Subcutaneous abdominal adipose tissue (tissue), 5 donors: Measurements from ENCODE around the gene CETN2.
"Not testable (repeated sequence)": the region's sequence is repeated elsewhere in the genome, so short reads cannot be mapped to it uniquely, and the experiment has no call there.

Experiments
- H3K27ac ChIP-seq: one replicate; pipeline ENCODE4 v1.7.0; 2013; ENCODE audit warnings: low read depth, mild to moderate bottlenecking, inconsistent platforms, low read length, moderate library complexity
- H3K27me3 ChIP-seq, 5 donors: one replicate each; pipeline ENCODE4 v1.7.0; 2013; ENCODE audit warnings: low read length in 5 of 5, inconsistent platforms in 1 of 5; ENCODE audit not compliant: control insufficient read depth in 5 of 5, insufficient read depth in 4 of 5
- H3K36me3 ChIP-seq, 5 donors: one replicate each; pipeline ENCODE4 v1.7.0; 2013; ENCODE audit warnings: low read length in 5 of 5; ENCODE audit not compliant: control insufficient read depth in 5 of 5, insufficient read depth in 5 of 5
- H3K4me1 ChIP-seq, 5 donors: one replicate each; pipeline ENCODE4 v1.7.0; 2013; ENCODE audit warnings: low read length in 5 of 5, mild to moderate bottlenecking in 3 of 5, moderate library complexity in 1 of 5; ENCODE audit not compliant: control insufficient read depth in 5 of 5, insufficient read depth in 5 of 5
- H3K4me3 ChIP-seq, 5 donors: one replicate each; pipeline ENCODE4 v1.7.0; 2013; ENCODE audit warnings: low read length in 5 of 5, low read depth in 1 of 5
- H3K9ac ChIP-seq, 5 donors: one replicate each; pipeline ENCODE4 v1.7.0; 2013; ENCODE audit warnings: low read length in 5 of 5, mild to moderate bottlenecking in 4 of 5, moderate library complexity in 3 of 5
- H3K9me3 ChIP-seq, 5 donors: one replicate each; pipeline ENCODE4 v1.7.0; 2013; ENCODE audit warnings: low read length in 5 of 5; ENCODE audit not compliant: control insufficient read depth in 5 of 5
- donor health status: healthy.
- donor health status: healthy.
- donor health status: healthy.
- donor health status: healthy.
- donor health status: healthy.

Gene CETN2

GRCh38 chrX:152819732-152820131 is 10.8 kb downstream of the CETN2 start:
- no peaks in the 10 kb centered on the region for H3K9me3 ChIP-seq
- H3K36me3 ChIP-seq, result no peaks in the 10 kb centered on the region
- H3K27me3 ChIP-seq, result peaks cover 15 to 21% (median 18%) of the 10 kb centered on the region in 5 donors
- H3K4me1 ChIP-seq, result no peaks in the 10 kb centered on the region
- H3K4me3 ChIP-seq, result no peak overlapping the region
- H3K9ac ChIP-seq, result no peak overlapping the region
- no peak overlapping the region for H3K27ac ChIP-seq

GRCh38 chrX:152819266-152819665 is 11.3 kb downstream of the CETN2 start:
- H3K9me3 ChIP-seq, result no peaks in the 10 kb centered on the region
- H3K27ac ChIP-seq, result no peak overlapping the region
- no peak overlapping the region for H3K4me3 ChIP-seq
- peaks cover 13 to 19% (median 14%) of the 10 kb centered on the region in 5 donors for H3K27me3 ChIP-seq
- H3K4me1 ChIP-seq, result no peaks in the 10 kb centered on the region
- no peak overlapping the region for H3K9ac ChIP-seq
- no peaks in the 10 kb centered on the region for H3K36me3 ChIP-seq

- no peak overlapping the region for H3K4me3 ChIP-seq
- no peak overlapping the region for H3K9ac ChIP-seq
- H3K36me3 ChIP-seq, result no peaks in the 10 kb centered on the region
- no peaks in the 10 kb centered on the region for H3K4me1 ChIP-seq
- no peaks in the 10 kb centered on the region for H3K9me3 ChIP-seq
- no peak overlapping the region for H3K27ac ChIP-seq
- H3K27me3 ChIP-seq, result peaks cover 9 to 13% (median 10%) of the 10 kb centered on the region in 5 donors
Measured at GRCh38 chrX:152818356-152818755, 12.2 kb downstream of the CETN2 start.

GRCh38 chrX:152817078-152817764 is 13.3 kb downstream of the CETN2 start:
- H3K27ac ChIP-seq, result no peak overlapping the region
- no peak overlapping the region for H3K9ac ChIP-seq
- H3K36me3 ChIP-seq, result no peaks in the 10 kb centered on the region
- no peaks in the 10 kb centered on the region for H3K4me1 ChIP-seq
- H3K9me3 ChIP-seq, result no peaks in the 10 kb centered on the region
- peaks cover 4 to 10% (median 6%) of the 10 kb centered on the region in 5 donors for H3K27me3 ChIP-seq
- no peak overlapping the region for H3K4me3 ChIP-seq

- no peaks in the 10 kb centered on the region for H3K9me3 ChIP-seq
- no peak overlapping the region for H3K27ac ChIP-seq
- H3K4me1 ChIP-seq, result no peaks in the 10 kb centered on the region
- H3K9ac ChIP-seq, result no peak overlapping the region
- H3K36me3 ChIP-seq, result no peaks in the 10 kb centered on the region
- H3K27me3 ChIP-seq, result peaks cover 3 to 23% (median 12%) of the 10 kb centered on the region in 5 donors
- H3K4me3 ChIP-seq, result no peak overlapping the region
Measured at GRCh38 chrX:152814048-152814447, 16.5 kb downstream of the CETN2 start.

GRCh38 chrX:152813206-152813605 is 17.4 kb downstream of the CETN2 start:
- Histone ChIP-seq H3K27ac (no peak overlapping the region), H3K4me3 (no peak overlapping the region), H3K27me3 (peaks cover 3 to 23% (median 12%) of the 10 kb centered on the region in 5 donors), H3K4me1 (no peaks in the 10 kb centered on the region), H3K9ac (no peak overlapping the region), H3K36me3 (no peaks in the 10 kb centered on the region), H3K9me3 (no peaks in the 10 kb centered on the region)

GRCh38 chrX:152810403-152810802 is 20.2 kb downstream of the CETN2 start:
- Histone ChIP-seq H3K27ac (no peak overlapping the region), H3K4me3 (no peak overlapping the region), H3K4me1 (no peaks in the 10 kb centered on the region), H3K36me3 (no peaks in the 10 kb centered on the region), H3K27me3 (peaks cover 3 to 28% (median 12%) of the 10 kb centered on the region in 5 donors), H3K9me3 (no peaks in the 10 kb centered on the region), H3K9ac (no peak overlapping the region)

- H3K4me1 ChIP-seq, result no peaks in the 10 kb centered on the region
Measured at GRCh38 chrX:152806035-152806434, 24.5 kb downstream of the CETN2 start.

GRCh38 chrX:152798945-152799344 is 31.6 kb downstream of the CETN2 start:
- Histone ChIP-seq H3K4me3 (no peak overlapping the region), H3K9ac (no peak overlapping the region), H3K4me1 (no peaks in the 10 kb centered on the region), H3K36me3 (no peaks in the 10 kb centered on the region), H3K27ac (no peak overlapping the region), H3K27me3 (peaks cover 0 to 5% (median 3%) of the 10 kb centered on the region in 5 donors), H3K9me3 (peaks cover 0 to 2% (median 0%) of the 10 kb centered on the region in 5 donors)

More at GRCh38 chrX:152806035-152806434, 24.5 kb downstream of the CETN2 start:
- no peaks in the 10 kb centered on the region for H3K36me3 ChIP-seq
- H3K27ac ChIP-seq, result no peak overlapping the region
- no peak overlapping the region for H3K4me3 ChIP-seq
- H3K9ac ChIP-seq, result no peak overlapping the region
- H3K27me3 ChIP-seq, result peaks cover 0 to 13% (median 9%) of the 10 kb centered on the region in 5 donors
- peaks cover 0 to 2% (median 0%) of the 10 kb centered on the region in 5 donors for H3K9me3 ChIP-seq

- not testable (repeated sequence) for H3K27ac ChIP-seq, H3K9me3 ChIP-seq, H3K36me3 ChIP-seq, H3K27me3 ChIP-seq, H3K4me3 ChIP-seq, H3K9ac ChIP-seq, H3K4me1 ChIP-seq
Measured at GRCh38 chrX:152787062-152787461, 43.5 kb downstream of the CETN2 start.
